Measurements from ENCODE around the gene KIF5C. TPM values are rescaled to one million over a fixed set of nuclear protein-coding genes. Genes with fewer than 3 reads are reported as not detected.
A peak's percentile ranks its signal among the peaks of the same experiment; 100 is the strongest.

KIF5C gene
- total RNA-seq, 2 donors from 2014 or later: 1.6 to 3.4 TPM

- Histone ChIP-seq H3K9me3 (no peaks in the 10 kb centered on the region), H3K4me3 (no peak overlapping the region), H3K4me1 (no peaks in the 10 kb centered on the region), H3K9ac (ENCODE audit: low read depth in 2 of 2, low read length in 2 of 2) (no peak overlapping the region), H3K36me3 (no peaks in the 10 kb centered on the region), H3K27me3 (no peaks in the 10 kb centered on the region), H3K27ac (no peak overlapping the region)
- TF ChIP-seq CTCF (IDR thresholded peaks at IDR 0.05): no peak
- no peak for DNase-seq
- intact Hi-C loops (cut with DNase I): loop anchor here (10.0 kb wide), 1 partner anchor 1063 kb away; no protein-coding TSS in a partner anchor
Measured at GRCh38 chr2:148998165-148998830, 123.3 kb downstream of the KIF5C start.

DNA sequence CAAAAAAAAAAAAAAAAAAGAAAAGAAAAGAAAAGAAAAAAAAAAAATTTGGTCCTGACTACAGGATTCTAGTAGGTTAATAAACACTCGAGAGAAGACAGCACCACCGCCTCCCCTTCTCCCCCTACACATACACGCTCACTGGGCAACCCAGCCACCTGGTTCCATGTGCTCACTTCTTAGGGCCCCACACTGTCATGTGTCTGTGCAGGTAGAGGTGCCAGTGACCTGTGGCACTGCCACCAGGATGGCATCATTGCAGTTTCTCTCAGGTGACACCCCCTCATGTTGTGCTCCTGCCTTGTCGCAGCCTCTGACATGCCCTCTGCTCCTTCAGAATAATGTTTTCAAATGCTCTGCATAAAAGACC, 123.8 kb downstream of the KIF5C start:
- no peak overlapping the region for H3K4me3 ChIP-seq
- H3K27ac ChIP-seq: peak overlapping the region; percentile 49
- no peak overlapping the region for H3K9ac ChIP-seq (ENCODE audit: low read depth in 2 of 2, low read length in 2 of 2)
- intact Hi-C loops (cut with DNase I): loop anchor here (10.0 kb wide), 1 partner anchor 1064 kb away; no protein-coding TSS in a partner anchor
- H3K27me3 ChIP-seq: no peaks in the 10 kb centered on the region
- H3K9me3 ChIP-seq: no peaks in the 10 kb centered on the region
- no peaks in the 10 kb centered on the region for H3K36me3 ChIP-seq
- no peak for DNase-seq
- no peaks in the 10 kb centered on the region for H3K4me1 ChIP-seq
- TF ChIP-seq CTCF (IDR thresholded peaks at IDR 0.05): no peak

DNA sequence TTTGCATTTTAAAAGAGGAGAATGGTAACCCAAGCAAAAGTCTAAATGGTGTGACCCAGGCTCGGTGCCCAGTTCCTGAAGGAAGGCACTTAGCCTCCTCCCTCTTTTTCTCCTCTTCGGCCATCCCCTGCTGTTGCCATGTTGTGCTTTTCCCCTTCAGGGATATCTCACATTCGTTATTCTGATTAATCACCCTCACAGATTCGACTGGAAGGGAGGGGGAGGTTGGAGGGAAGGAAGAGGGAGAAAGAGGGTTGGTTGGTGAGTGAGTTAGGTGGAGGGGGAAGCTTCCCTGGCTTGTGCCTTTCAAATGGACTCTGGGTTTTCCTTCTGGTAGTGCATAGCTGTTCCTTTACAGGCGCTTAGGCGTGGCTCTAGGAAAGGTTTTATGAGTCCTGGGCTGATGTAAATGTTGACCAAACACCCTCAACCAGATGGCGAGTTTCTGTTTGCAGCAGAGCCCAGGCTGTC, 124.5 kb downstream of the KIF5C start:
- Histone ChIP-seq H3K36me3 (no peaks in the 10 kb centered on the region), H3K4me1 (no peaks in the 10 kb centered on the region), H3K9me3 (no peaks in the 10 kb centered on the region), H3K9ac (ENCODE audit: low read depth in 2 of 2, low read length in 2 of 2) (no peak overlapping the region), H3K27ac (peak overlapping the region; percentile 49), H3K27me3 (no peaks in the 10 kb centered on the region), H3K4me3 (no peak overlapping the region)
- intact Hi-C loops (cut with DNase I): loop anchor here (10.0 kb wide), 1 partner anchor 1065 kb away; no protein-coding TSS in a partner anchor
- peak; percentile 71 for DNase-seq
- TF ChIP-seq CTCF (IDR thresholded peaks at IDR 0.05): no peak

DNA sequence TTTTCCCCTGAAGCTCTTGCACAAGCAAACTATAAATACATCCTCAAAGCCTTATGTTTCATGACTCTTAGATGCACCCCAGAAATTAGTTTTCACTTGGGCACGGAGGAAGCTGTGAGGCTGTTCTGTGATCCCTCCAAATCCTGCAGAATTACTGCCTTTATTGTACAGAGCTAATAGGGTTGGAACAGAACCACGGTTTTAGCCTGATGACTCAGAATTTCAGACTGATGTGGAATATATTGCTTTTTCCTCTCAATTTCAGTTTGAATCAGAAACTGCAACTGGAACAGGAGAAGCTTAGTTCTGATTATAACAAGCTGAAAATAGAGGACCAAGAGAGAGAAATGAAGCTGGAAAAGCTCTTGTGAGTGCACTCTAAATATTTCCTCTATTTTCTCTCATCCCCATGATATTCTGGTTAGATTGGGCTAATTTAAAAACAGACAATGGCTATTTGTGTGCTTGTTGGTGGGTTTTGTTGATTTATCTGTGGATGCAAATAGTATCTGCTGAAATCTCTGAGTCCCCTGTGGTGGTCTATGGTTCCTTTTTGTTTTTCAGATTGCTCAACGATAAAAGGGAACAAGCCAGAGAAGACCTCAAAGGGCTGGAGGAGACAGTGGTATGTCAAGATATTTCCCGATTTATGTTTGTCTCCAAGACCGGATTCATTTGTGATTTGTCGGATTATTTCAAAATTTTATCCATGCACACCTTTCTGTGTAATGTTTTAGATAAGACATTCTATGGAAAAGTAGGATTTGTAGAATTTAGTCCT, 125.3 kb downstream of the KIF5C start:
- Histone ChIP-seq H3K9ac (ENCODE audit: low read depth in 2 of 2, low read length in 2 of 2) (no peak overlapping the region), H3K4me1 (no peaks in the 10 kb centered on the region), H3K9me3 (no peaks in the 10 kb centered on the region), H3K4me3 (no peak overlapping the region), H3K27ac (no peak overlapping the region), H3K27me3 (no peaks in the 10 kb centered on the region), H3K36me3 (no peaks in the 10 kb centered on the region)
- intact Hi-C loops (cut with DNase I): no loop called here
- DNase-seq: no peak
- no peak for TF ChIP-seq CTCF (IDR thresholded peaks at IDR 0.05)

DNA sequence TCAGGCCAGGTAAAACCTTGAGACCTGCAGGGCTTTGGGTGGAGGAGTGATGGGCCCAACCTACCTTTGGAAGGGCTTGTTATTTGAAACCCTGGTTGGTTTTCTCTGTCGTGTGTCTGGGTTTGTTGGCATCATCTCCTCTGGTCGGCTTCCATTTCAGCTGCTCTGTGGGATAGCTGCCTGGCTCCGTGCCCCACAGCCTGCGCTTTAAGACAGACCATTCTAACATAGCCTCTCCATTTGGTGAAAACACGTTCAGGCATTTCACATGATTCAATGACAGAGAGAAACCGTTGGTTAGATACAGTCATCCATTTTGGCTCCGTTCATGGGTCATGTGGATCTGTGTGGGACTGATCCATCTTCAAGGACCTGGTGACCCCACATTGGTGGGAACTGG, 126.5 kb downstream of the KIF5C start:
- no peak overlapping the region for H3K4me3 ChIP-seq
- H3K27ac ChIP-seq: no peak overlapping the region
- H3K36me3 ChIP-seq: no peaks in the 10 kb centered on the region
- intact Hi-C loops (cut with DNase I): no loop called here
- no peak for DNase-seq
- no peak for TF ChIP-seq CTCF (IDR thresholded peaks at IDR 0.05)
- no peaks in the 10 kb centered on the region for H3K9me3 ChIP-seq
- H3K9ac ChIP-seq (ENCODE audit: low read depth in 2 of 2, low read length in 2 of 2): no peak overlapping the region
- H3K27me3 ChIP-seq: no peaks in the 10 kb centered on the region
- H3K4me1 ChIP-seq: no peaks in the 10 kb centered on the region

Data from colonic mucosa (tissue), 4 donors.